CD4-positive, alpha-beta T cell treated with Interleukin-2 at 100 ng/mL for 4 hours (primary cell): ENCODE results near the gene RAD51B.
"Not testable (repeated sequence)": the region's sequence is repeated elsewhere in the genome, so short reads cannot be mapped to it uniquely, and the experiment has no call there.

Experiments used
- DNase-seq: peaks from one replicate; pipeline ENCODE4 v3.0.0-alpha.2; 2020; ENCODE audit warnings: low spot score

The RAD51B gene

GRCh38 chr14:68753690-68754089, 934.1 kb downstream of the RAD51B start:
- DNase-seq, result no peak

- DNase-seq, result no peak
These were observed 935.4 kb downstream of the RAD51B start for GRCh38 chr14:68755016-68755353.

- no peak for DNase-seq
These were observed 936.5 kb downstream of the RAD51B start for GRCh38 chr14:68756000-68756481.

- no peak for DNase-seq
These were observed 937.2 kb downstream of the RAD51B start for GRCh38 chr14:68756734-68757133.

GRCh38 chr14:68757618-68758081, 938.1 kb downstream of the RAD51B start:
- DNase-seq, result no peak

GRCh38 chr14:68758301-68758700, 938.7 kb downstream of the RAD51B start:
- no peak for DNase-seq

GRCh38 chr14:68759017-68759560, 939.5 kb downstream of the RAD51B start:
- DNase-seq, result no peak

GRCh38 chr14:68759937-68760336, 940.4 kb downstream of the RAD51B start:
- no peak for DNase-seq

GRCh38 chr14:68760761-68761160, 941.2 kb downstream of the RAD51B start:
- DNase-seq, result no peak

- no peak for DNase-seq
These were observed 941.8 kb downstream of the RAD51B start for GRCh38 chr14:68761391-68761790.

- no peak for DNase-seq
These were observed 943.6 kb downstream of the RAD51B start for GRCh38 chr14:68762953-68763764.

GRCh38 chr14:68763843-68764242, 944.3 kb downstream of the RAD51B start:
- DNase-seq, result not testable (repeated sequence)

- DNase-seq, result no peak
These were observed 947.0 kb downstream of the RAD51B start for GRCh38 chr14:68766299-68767247.

GRCh38 chr14:68767248-68767645, 947.7 kb downstream of the RAD51B start:
- no peak for DNase-seq

GRCh38 chr14:68768316-68768715, 948.7 kb downstream of the RAD51B start:
- no peak for DNase-seq

- DNase-seq, result no peak
These were observed 950.5 kb downstream of the RAD51B start for GRCh38 chr14:68770051-68770450.

- DNase-seq, result no peak
These were observed 951.1 kb downstream of the RAD51B start for GRCh38 chr14:68770553-68771286.

- no peak for DNase-seq
These were observed 952.1 kb downstream of the RAD51B start for GRCh38 chr14:68771631-68772030.

- no peak for DNase-seq
These were observed 953.3 kb downstream of the RAD51B start for GRCh38 chr14:68772761-68773381.

GRCh38 chr14:68774771-68775613, 955.4 kb downstream of the RAD51B start:
- DNase-seq, result no peak
